Endodermal cell (in vitro differentiated cells): ENCODE data around the gene ZNF19. TPM values are rescaled to one million over a fixed set of nuclear protein-coding genes. Genes with fewer than 3 reads are reported as not detected.

Experiments used
- DNase-seq: peaks from one replicate; pipeline ENCODE4 v3.0.0-alpha.2; 2017
- H3K27ac ChIP-seq: 2 replicates; pipeline ENCODE4 v1.5.1; 2013; ENCODE audit warnings: mild to moderate bottlenecking, low read depth, low read length, moderate library complexity
- H3K27me3 ChIP-seq: 2 replicates; pipeline ENCODE4 v1.6.1; 2013; ENCODE audit warnings: mild to moderate bottlenecking, low read length, moderate library complexity; ENCODE audit not compliant: insufficient read depth, control insufficient read depth, poor library complexity, severe bottlenecking
- H3K36me3 ChIP-seq: 2 replicates; pipeline ENCODE4 v1.7.0; 2013; ENCODE audit warnings: mild to moderate bottlenecking, low read length, moderate library complexity; ENCODE audit not compliant: control insufficient read depth, insufficient read depth
- H3K4me1 ChIP-seq: one replicate; pipeline ENCODE4 v1.7.0; 2013; ENCODE audit warnings: low read length; ENCODE audit not compliant: control insufficient read depth, insufficient read depth
- H3K4me3 ChIP-seq: 2 replicates; pipeline ENCODE4 v1.5.1; 2013; ENCODE audit warnings: mild to moderate bottlenecking, low read length, moderate library complexity
- H3K9ac ChIP-seq: 2 replicates; pipeline ENCODE4 v1.6.1; 2013; ENCODE audit warnings: mild to moderate bottlenecking, low read length, moderate library complexity; ENCODE audit not compliant: poor library complexity, severe bottlenecking; ENCODE audit errors: extremely low read depth
- H3K9me3 ChIP-seq: 2 replicates; pipeline ENCODE4 v1.6.1; 2013; ENCODE audit warnings: mild to moderate bottlenecking, low read length, moderate library complexity; ENCODE audit not compliant: control insufficient read depth
- H3K27ac Mint-ChIP-seq: 2 replicates; pipeline ENCODE4 v1.8.0; 2020; ENCODE audit warnings: mixed read lengths
- H3K27me3 Mint-ChIP-seq: 2 replicates; pipeline ENCODE4 v1.8.0; 2021; ENCODE audit warnings: mild to moderate bottlenecking, mixed read lengths; ENCODE audit not compliant: insufficient read depth
- H3K36me3 Mint-ChIP-seq: 2 replicates; pipeline ENCODE4 v1.8.0; 2020; ENCODE audit warnings: low read depth, mixed read lengths
- H3K4me1 Mint-ChIP-seq: 2 replicates; pipeline ENCODE4 v1.8.0; 2020; ENCODE audit warnings: mixed read lengths
- H3K4me3 Mint-ChIP-seq: 2 replicates; pipeline ENCODE4 v1.8.0; 2020; ENCODE audit warnings: mild to moderate bottlenecking, moderate library complexity, mixed read lengths
- H3K9me3 Mint-ChIP-seq: 2 replicates; pipeline ENCODE4 v1.8.0; 2020; ENCODE audit warnings: mild to moderate bottlenecking, mixed read lengths
- WGBS, 2 experiments: methylation state at CpG; one replicate each; pipeline versions ENCODE4 v1.1.5 to v1.1.7; 2013; ENCODE audit warnings: missing lambda C conversion rate in 2 of 2, mixed read lengths in 1 of 2; ENCODE audit not compliant: insufficient coverage in 1 of 2, insufficient read length in 1 of 2; 5-methylcytosine and 5-hydroxymethylcytosine counted together
- total RNA-seq, 2 donors: library from RNA; stranded (reverse); fragmentation: NEBNext Ultra II Directional in 1 of 2; extraction: Animal tissue kit (Norgen Biotek cat#: 25700) in 1 of 2; gene quantifications; 2 replicates in 1 of 2; 3 replicates in 1 of 2; pipeline ENCODE4 v1.2.1, GENCODE V29; 2021
- TF ChIP-seq, protein P1 (sequence below): fragments of 200-600 bp; sonication (generic); conservative IDR thresholded peaks from 2 replicates; pipeline ENCODE4 v1.5.0; 2021; ENCODE audit warnings: antibody characterized with exemption, mild to moderate bottlenecking

Gene ZNF19
- total RNA-seq, 2 donors from 2014 or later = 5.8 to 8.5 TPM

DNA sequence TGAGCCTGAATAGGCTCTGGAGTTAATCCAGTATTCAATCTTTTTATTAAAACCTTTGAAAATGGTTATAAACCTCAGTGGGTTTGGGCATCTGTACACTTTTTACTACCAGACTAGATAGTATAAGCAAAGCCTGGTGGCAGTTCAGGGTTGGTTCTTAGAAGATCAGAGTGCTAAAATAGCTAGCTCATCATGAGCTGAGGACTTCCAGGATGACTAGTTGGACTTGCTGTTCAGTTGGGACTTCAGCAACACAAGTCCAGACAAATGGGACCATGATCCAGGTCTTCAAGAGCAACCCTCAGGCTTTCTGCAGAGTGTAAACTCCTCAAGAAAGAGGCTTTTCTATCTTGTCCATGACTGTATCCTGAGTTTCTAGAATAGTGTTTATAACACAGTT, 1.2 kb upstream of the ZNF19 start:
- no peak overlapping the region for H3K9ac ChIP-seq
- no peaks in the 10 kb centered on the region for H3K36me3 Mint-ChIP-seq
- no peaks in the 10 kb centered on the region for H3K9me3 Mint-ChIP-seq
- no peak overlapping the region for H3K4me3 Mint-ChIP-seq
- no peak overlapping the region for H3K4me3 ChIP-seq
- no peaks in the 10 kb centered on the region for H3K36me3 ChIP-seq
- DNase-seq = no peak
- no peaks in the 10 kb centered on the region for H3K9me3 ChIP-seq
- peaks cover 35% of the 10 kb centered on the region for H3K27me3 Mint-ChIP-seq
- no peaks in the 10 kb centered on the region for H3K4me1 ChIP-seq
- no peak overlapping the region for H3K27ac ChIP-seq
- no peaks in the 10 kb centered on the region for H3K4me1 Mint-ChIP-seq
- H3K27ac Mint-ChIP-seq = no peak overlapping the region
- peaks cover 28% of the 10 kb centered on the region for H3K27me3 ChIP-seq
- TF ChIP-seq, protein P1, sequence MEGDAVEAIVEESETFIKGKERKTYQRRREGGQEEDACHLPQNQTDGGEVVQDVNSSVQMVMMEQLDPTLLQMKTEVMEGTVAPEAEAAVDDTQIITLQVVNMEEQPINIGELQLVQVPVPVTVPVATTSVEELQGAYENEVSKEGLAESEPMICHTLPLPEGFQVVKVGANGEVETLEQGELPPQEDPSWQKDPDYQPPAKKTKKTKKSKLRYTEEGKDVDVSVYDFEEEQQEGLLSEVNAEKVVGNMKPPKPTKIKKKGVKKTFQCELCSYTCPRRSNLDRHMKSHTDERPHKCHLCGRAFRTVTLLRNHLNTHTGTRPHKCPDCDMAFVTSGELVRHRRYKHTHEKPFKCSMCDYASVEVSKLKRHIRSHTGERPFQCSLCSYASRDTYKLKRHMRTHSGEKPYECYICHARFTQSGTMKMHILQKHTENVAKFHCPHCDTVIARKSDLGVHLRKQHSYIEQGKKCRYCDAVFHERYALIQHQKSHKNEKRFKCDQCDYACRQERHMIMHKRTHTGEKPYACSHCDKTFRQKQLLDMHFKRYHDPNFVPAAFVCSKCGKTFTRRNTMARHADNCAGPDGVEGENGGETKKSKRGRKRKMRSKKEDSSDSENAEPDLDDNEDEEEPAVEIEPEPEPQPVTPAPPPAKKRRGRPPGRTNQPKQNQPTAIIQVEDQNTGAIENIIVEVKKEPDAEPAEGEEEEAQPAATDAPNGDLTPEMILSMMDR = no peak

GRCh38 chr16:71484006-71484893, 4.9 kb downstream of the ZNF19 start:
- Mint-ChIP-seq H3K4me1 (peaks cover 10% of the 10 kb centered on the region), H3K36me3 (no peaks in the 10 kb centered on the region), H3K27ac (peak overlapping the region; percentile 27), H3K27me3 (peaks cover 19% of the 10 kb centered on the region), H3K4me3 (peak overlapping the region; percentile 73), H3K9me3 (no peaks in the 10 kb centered on the region)
- Histone ChIP-seq H3K27me3 (peaks cover 15% of the 10 kb centered on the region), H3K9ac (peak overlapping the region; percentile 76), H3K4me1 (no peaks in the 10 kb centered on the region), H3K9me3 (no peaks in the 10 kb centered on the region), H3K36me3 (no peaks in the 10 kb centered on the region), H3K27ac (peak overlapping the region; percentile 95), H3K4me3 (peak overlapping the region; percentile 93)
- DNase-seq = peak; percentile 90
- TF ChIP-seq, protein P1 = no peak
- WGBS, 2 experiments = 1 to 3% methylated on average over 21 to 44 of the region's 44 CpGs

DNA sequence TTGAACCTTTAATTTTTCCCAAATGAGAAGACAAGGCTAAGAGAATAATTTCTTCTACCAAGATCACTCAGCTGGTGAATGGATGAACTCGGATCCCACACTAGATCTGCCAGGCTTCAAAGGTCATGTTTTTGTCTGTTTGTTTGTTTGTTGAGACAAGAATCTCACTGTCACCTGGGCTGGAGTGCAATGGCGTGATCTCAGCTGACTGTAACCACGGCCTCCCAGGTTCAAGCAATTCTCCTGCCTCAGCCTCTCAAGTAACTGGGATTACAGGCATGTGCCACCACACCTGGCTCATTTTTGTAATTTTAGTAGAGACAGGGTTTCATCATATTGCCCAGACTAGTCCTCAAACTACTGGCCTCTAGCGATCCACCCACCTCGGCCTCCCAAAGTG, 6.6 kb downstream of the ZNF19 start:
- peaks cover 10% of the 10 kb centered on the region for H3K4me1 Mint-ChIP-seq
- no peaks in the 10 kb centered on the region for H3K36me3 Mint-ChIP-seq
- Histone ChIP-seq H3K9ac (no peak overlapping the region), H3K27me3 (peaks cover 5% of the 10 kb centered on the region), H3K27ac (no peak overlapping the region), H3K36me3 (no peaks in the 10 kb centered on the region), H3K4me1 (no peaks in the 10 kb centered on the region), H3K4me3 (no peak overlapping the region), H3K9me3 (no peaks in the 10 kb centered on the region)
- H3K27me3 Mint-ChIP-seq = peaks cover 16% of the 10 kb centered on the region
- TF ChIP-seq, protein P1 = no peak
- H3K9me3 Mint-ChIP-seq = no peaks in the 10 kb centered on the region
- H3K4me3 Mint-ChIP-seq = no peak overlapping the region
- no peak for DNase-seq
- 86 to 87% methylated on average over 4 to 5 of the region's 5 CpGs for WGBS, 2 experiments
- no peak overlapping the region for H3K27ac Mint-ChIP-seq
